Neuronal stem cell (in vitro differentiated cells): ENCODE data around the gene ROCK1.

Source experiments
- DNase-seq: peaks from one replicate; pipeline ENCODE4 v3.0.0-alpha.2; 2013; ENCODE audit warnings: low spot score
- H2AFZ ChIP-seq: one replicate; pipeline ENCODE4 v1.6.1; 2013; ENCODE audit warnings: mild to moderate bottlenecking, low read length, inconsistent platforms
- H2AK5ac ChIP-seq: 2 replicates; pipeline ENCODE4 v1.6.1; 2013; ENCODE audit warnings: low read depth, mild to moderate bottlenecking, inconsistent platforms, low read length, moderate library complexity, mixed read lengths
- H2BK120ac ChIP-seq: 2 replicates; pipeline ENCODE4 v1.6.1; 2013; ENCODE audit warnings: low read depth, mild to moderate bottlenecking, inconsistent platforms, low read length, moderate library complexity, mixed read lengths
- H2BK12ac ChIP-seq: one replicate; pipeline ENCODE4 v1.6.1; 2013; ENCODE audit warnings: low read length, inconsistent platforms
- H2BK15ac ChIP-seq: 2 replicates; pipeline ENCODE4 v1.6.1; 2013; ENCODE audit warnings: mild to moderate bottlenecking, low read length, inconsistent platforms, mixed read lengths
- H2BK5ac ChIP-seq: one replicate; pipeline ENCODE4 v1.6.1; 2013; ENCODE audit warnings: inconsistent platforms, mild to moderate bottlenecking, low read length, moderate library complexity
- H3K14ac ChIP-seq: one replicate; pipeline ENCODE4 v1.6.1; 2013; ENCODE audit warnings: low read length, inconsistent platforms
- H3K18ac ChIP-seq: 2 replicates; pipeline ENCODE4 v1.6.1; 2013; ENCODE audit warnings: low read length, inconsistent platforms
- H3K23ac ChIP-seq: 2 replicates; pipeline ENCODE4 v1.6.1; 2013; ENCODE audit warnings: low read depth, mild to moderate bottlenecking, mixed read lengths, low read length, inconsistent platforms; ENCODE audit not compliant: poor library complexity
- H3K27ac ChIP-seq: replicated peaks from 3 replicates; pipeline ENCODE4 v1.5.1; 2013; ENCODE audit warnings: low read length, inconsistent platforms
- H3K27me3 ChIP-seq, 3 experiments: 2 replicates each; pipeline ENCODE4 v1.6.1; 2013; ENCODE audit warnings: low read length in 3 of 3, mild to moderate bottlenecking in 2 of 3, inconsistent platforms in 1 of 3, low read depth in 1 of 3, mixed read lengths in 1 of 3, moderate library complexity in 1 of 3; ENCODE audit not compliant: control insufficient read depth in 3 of 3, insufficient read depth in 3 of 3
- H3K36me3 ChIP-seq, 2 donors: replicated peaks in 1 of 2; 2 replicates each; pipeline ENCODE4 v1.6.1; 2013; ENCODE audit warnings: low read length in 2 of 2; ENCODE audit not compliant: control insufficient read depth in 2 of 2, insufficient read depth in 2 of 2
- H3K4ac ChIP-seq: 2 replicates; pipeline ENCODE4 v1.6.1; 2013; ENCODE audit warnings: inconsistent platforms, mild to moderate bottlenecking, low read length, moderate library complexity
- H3K4me1 ChIP-seq, 2 donors: 1 replicate in 1 of 2; 2 replicates in 1 of 2; pipeline ENCODE4 v1.6.1; 2013; ENCODE audit warnings: low read length in 2 of 2, low read depth in 1 of 2; ENCODE audit not compliant: control insufficient read depth in 2 of 2, insufficient read depth in 1 of 2
- H3K4me2 ChIP-seq: one replicate; pipeline ENCODE4 v1.6.1; 2013; ENCODE audit warnings: mild to moderate bottlenecking, low read length, inconsistent platforms; ENCODE audit not compliant: insufficient read depth, poor library complexity, severe bottlenecking
- H3K4me3 ChIP-seq, 2 donors: 2 replicates each; pipeline ENCODE4 v1.5.1; 2013; ENCODE audit warnings: low read length in 2 of 2, mild to moderate bottlenecking in 2 of 2, inconsistent platforms in 1 of 2, moderate library complexity in 1 of 2
- H3K79me1 ChIP-seq: one replicate; pipeline ENCODE4 v1.6.1; 2013; ENCODE audit warnings: low read depth, mild to moderate bottlenecking, inconsistent platforms, low read length, moderate library complexity
- H3K9ac ChIP-seq: one replicate; pipeline ENCODE4 v1.6.1; 2013; ENCODE audit warnings: mild to moderate bottlenecking, low read depth, low read length, inconsistent platforms; ENCODE audit not compliant: poor library complexity
- H3K9me3 ChIP-seq, 2 donors: replicated peaks in 1 of 2; 2 replicates each; pipeline versions ENCODE3 to v1.6.1; 2013; ENCODE audit warnings: low read length in 2 of 2, mild to moderate bottlenecking in 2 of 2, inconsistent platforms in 1 of 2, low read depth in 1 of 2, mixed read lengths in 1 of 2, moderate library complexity in 1 of 2; ENCODE audit not compliant: control insufficient read depth in 2 of 2, insufficient read depth in 1 of 2
- H4K8ac ChIP-seq: one replicate; pipeline ENCODE4 v1.6.1; 2013; ENCODE audit warnings: low read depth, mild to moderate bottlenecking, inconsistent platforms, low read length, moderate library complexity
- H4K91ac ChIP-seq: one replicate; pipeline ENCODE4 v1.6.1; 2013; ENCODE audit warnings: low read length, low read depth, mild to moderate bottlenecking, inconsistent platforms; ENCODE audit not compliant: poor library complexity
- WGBS, 2 donors: extraction: QIAGEN DNeasy Blood & Tissue Kit; methylation state at CpG; one replicate each; pipeline ENCODE4 v1.1.7; 2013; ENCODE audit warnings: missing lambda C conversion rate in 2 of 2, mixed read lengths in 1 of 2; ENCODE audit not compliant: insufficient read length in 2 of 2, insufficient replicate concordance in 1 of 2; ENCODE audit errors: extremely low coverage in 2 of 2; 5-methylcytosine and 5-hydroxymethylcytosine counted together

The ROCK1 gene

DNA sequence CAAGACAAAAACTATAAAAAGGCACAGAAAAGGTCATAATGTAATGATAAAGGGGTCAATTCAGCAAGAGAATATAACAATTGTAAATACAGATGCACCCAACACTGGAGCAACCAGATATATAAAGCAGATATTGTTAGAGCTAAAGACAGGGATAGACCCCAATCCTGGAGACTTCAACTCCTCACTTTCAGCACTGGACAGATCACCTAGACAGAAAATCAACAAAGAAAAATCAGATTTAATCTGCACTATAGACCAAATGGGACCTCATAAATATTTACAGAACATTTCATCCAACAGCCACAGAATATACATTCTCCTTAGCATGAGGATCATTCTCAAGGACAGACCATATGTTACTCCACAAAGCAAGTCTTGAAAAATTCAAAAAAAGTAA is 114.2 kb downstream of the ROCK1 start:
- Histone ChIP-seq H3K4me3 (no peak overlapping the region), H3K27me3 (no peaks in the 10 kb centered on the region), H3K4ac (no peak overlapping the region), H2AK5ac (no peak overlapping the region), H2BK5ac (no peak overlapping the region), H4K91ac (no peak overlapping the region), H3K18ac (no peak overlapping the region), H2AFZ (no peak overlapping the region), H3K27ac (no peak overlapping the region), H3K79me1 (peaks cover 5% of the 10 kb centered on the region), H3K9me3 (no peaks in the 10 kb centered on the region), H2BK15ac (no peak overlapping the region), H3K14ac (no peak overlapping the region), H2BK12ac (no peak overlapping the region), H3K4me1 (no peaks in the 10 kb centered on the region), H3K36me3 (peaks cover 0 to 62% of the 10 kb centered on the region in 2 donors), H3K4me2 (no peak overlapping the region), H3K9ac (no peak overlapping the region), H4K8ac (no peak overlapping the region), H2BK120ac (no peak overlapping the region), H3K23ac (no peak overlapping the region)
- DNase-seq: no peak

DNA sequence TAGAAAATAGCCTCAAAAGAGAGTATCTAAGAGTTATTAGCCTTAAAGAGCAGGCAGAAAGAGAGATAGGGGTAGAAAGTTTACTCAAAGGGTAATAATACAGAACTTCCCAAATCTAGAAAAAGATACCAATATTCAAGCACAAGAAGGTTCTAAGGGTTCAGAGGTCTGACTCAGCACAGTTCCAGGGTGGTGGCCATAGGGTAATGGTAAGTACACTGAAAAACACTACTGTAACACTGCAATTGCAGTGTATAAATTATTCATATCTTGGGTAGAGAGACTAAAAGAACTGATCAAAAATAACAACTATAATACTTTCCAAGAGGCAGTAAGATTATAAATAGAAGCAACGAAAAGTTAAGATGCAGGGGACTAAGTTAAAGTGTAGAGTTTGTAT is 115.2 kb downstream of the ROCK1 start:
- Histone ChIP-seq H4K91ac (no peak overlapping the region), H2BK5ac (no peak overlapping the region), H3K14ac (no peak overlapping the region), H3K23ac (no peak overlapping the region), H3K4me3 (no peak overlapping the region), H3K9ac (no peak overlapping the region), H2BK120ac (no peak overlapping the region), H3K4me1 (no peaks in the 10 kb centered on the region), H3K9me3 (no peaks in the 10 kb centered on the region), H3K79me1 (peaks cover 5% of the 10 kb centered on the region), H2AK5ac (no peak overlapping the region), H3K4ac (no peak overlapping the region), H3K4me2 (no peak overlapping the region), H3K27ac (no peak overlapping the region), H3K18ac (no peak overlapping the region), H2AFZ (no peak overlapping the region), H3K36me3 (peaks cover 2 to 63% of the 10 kb centered on the region in 2 donors), H3K27me3 (no peaks in the 10 kb centered on the region), H2BK12ac (no peak overlapping the region), H4K8ac (no peak overlapping the region), H2BK15ac (no peak overlapping the region)
- WGBS, 2 donors: no CpG with 5 or more reads among the region's 1 CpG
- no peak for DNase-seq

DNA sequence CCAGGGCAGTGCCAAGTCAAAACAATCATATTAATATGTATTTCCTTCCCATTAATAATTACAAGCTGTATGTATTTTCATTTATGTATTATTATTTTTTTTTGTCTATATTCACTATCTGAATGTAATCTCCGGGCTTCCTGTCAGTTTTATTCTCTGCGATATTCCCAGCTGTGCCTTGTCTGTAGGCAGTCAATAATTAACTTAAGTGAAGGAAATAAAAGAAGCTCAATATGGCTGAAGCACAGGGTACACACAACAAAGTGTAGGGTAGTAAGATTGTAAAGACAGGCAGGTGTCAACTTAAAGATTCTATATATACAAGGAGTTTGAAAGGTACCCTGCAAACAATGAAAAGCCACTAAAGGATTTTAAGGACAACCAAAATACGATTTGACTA is 122.9 kb downstream of the ROCK1 start:
- no peak overlapping the region for H2BK120ac ChIP-seq
- no peak overlapping the region for H3K23ac ChIP-seq
- no peak overlapping the region for H3K4me3 ChIP-seq
- H3K9ac ChIP-seq: no peak overlapping the region
- peaks cover 2 to 82% of the 10 kb centered on the region in 2 donors for H3K36me3 ChIP-seq
- no peak overlapping the region for H3K14ac ChIP-seq
- no peak overlapping the region for H4K91ac ChIP-seq
- no peak overlapping the region for H3K27ac ChIP-seq
- H2BK5ac ChIP-seq: no peak overlapping the region
- no peak overlapping the region for H2BK15ac ChIP-seq
- no peak overlapping the region for H3K18ac ChIP-seq
- no CpG with 5 or more reads among the region's 3 CpGs for WGBS, 2 donors
- no peak overlapping the region for H2AFZ ChIP-seq
- H3K79me1 ChIP-seq: no peaks in the 10 kb centered on the region
- no peak overlapping the region for H3K4ac ChIP-seq
- no peak for DNase-seq
- no peaks in the 10 kb centered on the region for H3K9me3 ChIP-seq
- no peak overlapping the region for H4K8ac ChIP-seq
- H2BK12ac ChIP-seq: no peak overlapping the region
- no peak overlapping the region for H3K4me2 ChIP-seq
- H3K27me3 ChIP-seq: no peaks in the 10 kb centered on the region
- no peak overlapping the region for H2AK5ac ChIP-seq
- H3K4me1 ChIP-seq: no peaks in the 10 kb centered on the region

DNA sequence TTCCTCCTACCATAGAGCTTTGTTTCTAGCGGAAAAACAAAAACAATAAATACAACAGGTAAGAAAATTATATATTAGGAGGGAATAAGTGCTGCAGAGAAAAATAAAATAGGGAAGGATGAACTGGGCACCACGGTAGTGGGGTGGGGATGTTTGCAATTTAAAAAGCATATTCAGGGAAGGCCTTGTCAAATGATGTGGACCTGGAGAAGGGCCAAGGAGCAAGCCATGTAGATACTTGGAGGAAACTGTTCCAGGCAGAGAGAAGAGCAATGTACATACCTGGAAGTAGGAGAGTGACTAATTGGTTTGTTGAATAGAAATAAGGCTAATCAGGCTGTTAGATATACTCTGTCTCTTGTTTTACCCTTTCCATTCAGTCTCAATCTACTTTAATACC is 136.5 kb downstream of the ROCK1 start:
- Histone ChIP-seq H3K4me2 (no peak overlapping the region), H3K9ac (no peak overlapping the region), H3K36me3 (peaks cover 0 to 83% of the 10 kb centered on the region in 2 donors), H3K4ac (no peak overlapping the region), H3K79me1 (no peaks in the 10 kb centered on the region), H3K23ac (no peak overlapping the region), H3K27ac (no peak overlapping the region), H3K27me3 (no peaks in the 10 kb centered on the region), H2BK12ac (no peak overlapping the region), H2AK5ac (no peak overlapping the region), H4K8ac (no peak overlapping the region), H4K91ac (no peak overlapping the region), H3K4me3 (no peak overlapping the region), H2BK15ac (no peak overlapping the region), H3K18ac (no peak overlapping the region), H2BK120ac (no peak overlapping the region), H2AFZ (no peak overlapping the region), H2BK5ac (no peak overlapping the region), H3K9me3 (no peaks in the 10 kb centered on the region), H3K4me1 (peaks cover 0 to 1% of the 10 kb centered on the region in 2 donors), H3K14ac (no peak overlapping the region)
- DNase-seq: no peak
- WGBS, 2 donors: no CpG with 5 or more reads among the region's 2 CpGs
